Prostate gland (tissue), 2 donors: ENCODE measurements around the gene CD58.

Experiments
- CTCF ChIP-seq, 4 experiments: fragments of 200-600 bp in 2 of 4; fragments of 450-650 bp in 2 of 4; sonication (generic) in 2 of 4; IDR thresholded peaks; 1 replicate in 3 of 4; 2 replicates in 1 of 4; pipeline ENCODE4 v1.5.1; 2016 to 2019; ENCODE audit warnings: antibody characterized with exemption in 4 of 4, mild to moderate bottlenecking in 2 of 4, moderate library complexity in 2 of 4
- POLR2A ChIP-seq: fragments of 450-650 bp; IDR thresholded peaks from one replicate; pipeline ENCODE4 v1.6.1; 2016; ENCODE audit warnings: antibody characterized with exemption, mild to moderate bottlenecking
- POLR2AphosphoS5 ChIP-seq: sonication (generic); formaldehyde crosslinking; IDR thresholded peaks from one replicate; pipeline ENCODE4 v1.6.1; 2017; ENCODE audit warnings: antibody characterized with exemption

- TF ChIP-seq CTCF (IDR thresholded peaks at IDR 0.05), result no peak
- no peak for TF ChIP-seq POLR2A
- no peak for TF ChIP-seq POLR2AphosphoS5
Observed at GRCh38 chr1:116537898-116538297, 32.9 kb downstream of the CD58 start.
